AG08396 (cell line): ENCODE data around the gene RNF40.
A peak's percentile ranks its signal among the peaks of the same experiment; 100 is the strongest.

Experiments
- DNase-seq: peaks from one replicate; pipeline ENCODE4 v3.0.0; 2012; ENCODE audit warnings: low spot score, mixed read lengths

Gene RNF40

GRCh38 chr16:30761928-30762902, at the start of gene RNF40, which contains the start of gene CFAP119:
Gene RNF40 (plus strand): TSS chr16:30762322. CDS start chr16:30762546, 224 bp downstream.
Gene CFAP119 (minus strand): TSS chr16:30762062. CDS start chr16:30761748, 314 bp downstream.
- peak; percentile 100 for DNase-seq

DNA sequence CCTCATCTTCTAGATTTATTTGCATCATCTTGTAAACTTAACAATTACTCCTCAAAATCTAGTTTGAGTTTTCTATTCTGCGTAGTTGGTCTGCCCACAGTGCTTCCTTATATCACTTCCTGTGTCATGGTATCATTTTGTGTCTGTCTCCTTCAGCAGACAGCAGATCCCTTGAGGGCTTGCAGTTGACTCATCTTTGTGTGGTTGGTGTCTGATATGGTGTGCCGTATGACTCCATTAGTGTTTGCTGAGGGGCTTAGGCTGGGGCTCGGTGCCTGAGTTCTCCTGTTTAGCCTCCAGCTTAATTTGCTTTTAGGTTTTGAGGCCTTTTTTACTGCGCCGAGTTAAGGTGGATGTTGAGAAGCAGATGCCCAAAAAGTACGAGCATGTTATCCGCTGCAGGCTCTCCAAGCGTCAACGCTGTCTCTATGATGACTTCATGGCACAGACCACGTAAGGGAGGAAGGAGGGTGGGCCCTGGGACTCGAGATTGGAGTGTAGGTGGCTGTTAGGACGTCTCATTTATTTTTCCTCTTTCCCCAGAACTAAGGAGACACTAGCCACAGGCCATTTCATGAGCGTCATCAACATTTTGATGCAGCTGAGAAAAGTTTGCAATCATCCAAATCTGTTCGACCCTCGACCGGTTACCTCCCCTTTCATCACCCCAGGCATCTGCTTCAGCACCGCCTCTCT, 46.2 kb upstream of the RNF40 start:
- no peak for DNase-seq

DNA sequence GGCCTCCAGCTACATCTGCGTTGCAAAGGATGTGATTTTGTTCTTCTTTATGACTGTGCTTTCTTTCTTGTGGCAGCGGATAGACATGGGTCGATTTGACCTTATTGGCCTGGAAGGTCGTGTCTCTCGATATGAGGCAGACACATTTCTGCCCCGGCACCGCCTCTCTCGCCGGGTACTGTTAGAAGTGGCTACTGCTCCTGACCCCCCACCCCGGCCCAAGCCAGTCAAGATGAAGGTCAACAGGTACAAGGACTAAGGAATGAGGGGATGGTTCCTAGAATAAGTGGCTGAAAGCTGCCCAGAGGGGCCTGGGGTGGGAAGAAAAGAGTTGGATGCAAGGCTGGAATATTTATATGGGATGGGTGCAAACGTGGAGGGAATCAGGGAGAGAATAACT, 42.0 kb upstream of the RNF40 start:
- no peak for DNase-seq

DNA sequence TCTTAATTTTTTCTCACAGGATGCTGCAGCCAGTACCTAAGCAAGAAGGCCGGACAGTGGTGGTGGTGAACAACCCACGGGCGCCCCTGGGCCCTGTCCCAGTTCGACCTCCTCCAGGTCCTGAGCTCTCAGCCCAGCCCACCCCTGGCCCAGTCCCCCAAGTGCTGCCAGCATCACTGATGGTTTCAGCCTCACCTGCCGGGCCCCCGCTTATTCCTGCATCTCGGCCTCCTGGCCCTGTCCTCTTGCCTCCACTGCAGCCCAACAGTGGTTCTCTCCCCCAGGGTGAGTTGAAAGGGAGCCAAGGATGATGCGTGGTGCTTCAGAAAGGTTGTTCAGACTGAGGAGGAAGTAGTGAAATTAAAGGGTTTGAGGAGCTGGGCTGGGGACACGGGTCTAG, 41.4 kb upstream of the RNF40 start:
- no peak for DNase-seq

GRCh38 chr16:30721167-30721566, 41.0 kb upstream of the RNF40 start:
- no peak for DNase-seq

DNA sequence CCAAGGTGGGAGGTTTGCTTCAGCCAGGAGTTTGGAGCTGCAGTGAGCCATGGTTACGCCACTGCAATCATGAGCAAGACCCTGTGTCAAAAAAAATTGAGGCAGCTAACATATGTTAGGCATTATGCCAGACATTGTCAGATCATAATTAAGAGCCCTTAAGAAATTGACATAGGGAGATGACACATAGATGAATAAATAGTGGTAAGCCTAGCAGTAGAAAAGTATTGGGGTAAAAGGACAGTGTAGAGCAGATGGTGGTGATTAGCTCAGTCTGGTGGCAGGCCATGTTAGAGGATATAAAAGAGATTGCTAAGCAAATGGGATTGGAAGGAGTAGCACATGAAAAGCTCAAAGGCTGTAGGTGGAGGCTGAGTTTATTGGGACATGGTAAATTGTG, 40.5 kb upstream of the RNF40 start:
- no peak for DNase-seq

- no peak for DNase-seq
These were observed 39.7 kb upstream of the RNF40 start for GRCh38 chr16:30722443-30722842.

- no peak for DNase-seq
These were observed 39.2 kb upstream of the RNF40 start for GRCh38 chr16:30722916-30723315.

- DNase-seq: no peak
These were observed 38.3 kb upstream of the RNF40 start for GRCh38 chr16:30723725-30724355.

GRCh38 chr16:30724641-30725417, 37.3 kb upstream of the RNF40 start:
- no peak for DNase-seq

DNA sequence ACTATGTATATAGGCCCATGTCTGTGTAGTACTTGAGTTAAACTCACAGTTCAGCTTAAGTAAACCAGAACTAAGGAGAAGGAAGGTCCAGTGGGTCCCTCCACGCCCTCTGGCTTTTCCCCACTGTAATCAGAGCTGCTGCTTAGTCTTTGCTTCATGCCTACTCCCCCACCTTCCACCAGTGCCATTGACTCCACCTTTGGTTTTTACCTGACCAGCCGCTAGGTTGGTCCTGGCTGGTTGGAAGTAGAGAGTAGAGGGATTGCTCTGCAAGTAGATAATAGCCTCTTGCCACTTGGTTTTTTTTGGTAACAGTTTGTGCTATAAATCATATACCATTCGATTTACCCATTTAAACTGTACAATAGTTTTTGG, 36.7 kb upstream of the RNF40 start:
- DNase-seq: no peak

DNA sequence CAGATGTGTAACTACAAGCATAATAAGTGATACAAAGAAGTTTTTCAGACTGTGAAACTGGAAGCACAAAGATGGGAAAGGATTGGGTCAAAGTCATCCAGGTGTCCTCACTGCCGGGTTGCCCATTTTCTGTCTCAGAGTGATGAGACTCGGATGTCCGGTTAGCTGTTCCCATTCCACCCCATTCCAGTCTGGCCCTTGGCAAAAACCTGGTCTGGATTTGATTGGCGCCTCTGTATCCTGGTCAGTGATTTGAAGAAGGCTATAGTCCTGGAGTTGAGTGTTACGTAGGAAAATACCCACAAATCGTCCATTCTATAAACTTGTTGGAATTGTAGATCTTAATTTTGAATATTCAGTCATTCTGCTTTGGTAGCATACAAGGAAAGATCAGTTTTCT, 33.8 kb upstream of the RNF40 start:
- DNase-seq: no peak

DNA sequence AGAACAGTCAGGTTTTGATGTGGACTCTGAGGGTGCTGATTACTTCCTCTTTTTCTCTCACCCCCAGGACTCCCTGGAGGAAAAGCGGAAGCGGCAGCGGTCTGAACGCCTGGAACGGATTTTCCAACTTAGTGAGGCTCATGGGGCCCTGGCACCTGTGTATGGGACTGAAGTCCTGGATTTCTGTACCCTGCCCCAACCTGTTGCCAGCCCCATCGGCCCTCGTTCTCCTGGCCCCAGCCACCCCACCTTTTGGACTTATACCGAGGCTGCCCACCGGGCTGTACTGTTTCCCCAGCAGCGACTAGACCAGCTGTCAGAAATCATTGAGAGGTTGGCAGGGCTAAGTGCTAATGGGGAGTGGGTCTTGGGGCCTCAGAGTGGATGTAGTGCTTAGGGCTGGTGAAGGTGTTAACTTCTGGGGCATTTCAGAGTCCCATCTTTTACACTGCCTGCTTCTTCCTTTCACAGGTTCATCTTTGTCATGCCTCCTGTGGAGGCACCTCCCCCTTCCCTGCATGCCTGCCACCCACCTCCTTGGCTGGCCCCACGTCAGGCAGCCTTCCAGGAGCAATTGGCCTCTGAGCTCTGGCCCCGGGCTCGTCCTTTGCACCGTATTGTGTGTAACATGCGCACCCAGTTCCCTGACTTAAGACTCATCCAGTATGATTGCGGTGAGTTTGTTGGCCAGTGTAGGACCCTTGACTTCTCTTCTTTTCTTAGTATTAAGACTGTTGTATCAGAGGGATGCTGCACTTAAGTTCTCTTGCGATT, 33.0 kb upstream of the RNF40 start:
- DNase-seq: no peak

GRCh38 chr16:30731411-30731810, 30.7 kb upstream of the RNF40 start:
- no peak for DNase-seq

DNA sequence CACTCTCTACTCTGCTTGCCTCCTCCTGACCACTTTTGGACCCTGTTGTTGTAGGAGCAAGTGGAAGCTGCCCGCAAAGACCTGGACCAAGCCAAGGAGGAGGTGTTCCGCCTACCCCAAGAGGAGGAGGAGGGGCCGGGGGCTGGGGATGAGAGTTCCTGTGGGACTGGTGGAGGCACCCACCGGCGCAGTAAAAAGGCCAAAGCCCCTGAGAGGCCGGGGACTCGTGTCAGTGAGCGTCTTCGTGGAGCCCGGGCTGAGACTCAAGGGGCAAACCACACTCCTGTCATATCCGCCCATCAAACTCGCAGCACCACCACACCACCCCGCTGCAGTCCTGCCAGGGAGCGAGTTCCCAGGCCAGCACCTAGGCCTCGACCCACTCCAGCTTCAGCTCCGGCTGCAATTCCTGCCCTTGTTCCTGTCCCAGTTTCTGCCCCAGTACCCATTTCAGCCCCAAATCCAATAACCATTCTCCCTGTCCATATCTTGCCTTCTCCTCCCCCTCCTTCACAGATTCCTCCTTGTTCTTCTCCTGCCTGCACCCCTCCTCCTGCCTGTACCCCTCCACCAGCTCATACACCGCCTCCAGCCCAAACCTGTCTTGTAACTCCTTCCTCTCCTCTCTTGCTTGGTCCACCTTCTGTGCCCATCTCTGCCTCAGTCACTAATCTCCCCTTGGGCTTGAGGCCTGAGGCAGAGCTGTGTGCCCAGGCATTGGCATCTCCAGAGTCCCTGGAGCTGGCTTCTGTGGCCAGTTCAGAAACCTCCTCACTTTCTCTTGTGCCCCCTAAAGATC, 24.9 kb upstream of the RNF40 start:
- DNase-seq: no peak

GRCh38 chr16:30737794-30738648, 24.1 kb upstream of the RNF40 start:
- DNase-seq: no peak

DNA sequence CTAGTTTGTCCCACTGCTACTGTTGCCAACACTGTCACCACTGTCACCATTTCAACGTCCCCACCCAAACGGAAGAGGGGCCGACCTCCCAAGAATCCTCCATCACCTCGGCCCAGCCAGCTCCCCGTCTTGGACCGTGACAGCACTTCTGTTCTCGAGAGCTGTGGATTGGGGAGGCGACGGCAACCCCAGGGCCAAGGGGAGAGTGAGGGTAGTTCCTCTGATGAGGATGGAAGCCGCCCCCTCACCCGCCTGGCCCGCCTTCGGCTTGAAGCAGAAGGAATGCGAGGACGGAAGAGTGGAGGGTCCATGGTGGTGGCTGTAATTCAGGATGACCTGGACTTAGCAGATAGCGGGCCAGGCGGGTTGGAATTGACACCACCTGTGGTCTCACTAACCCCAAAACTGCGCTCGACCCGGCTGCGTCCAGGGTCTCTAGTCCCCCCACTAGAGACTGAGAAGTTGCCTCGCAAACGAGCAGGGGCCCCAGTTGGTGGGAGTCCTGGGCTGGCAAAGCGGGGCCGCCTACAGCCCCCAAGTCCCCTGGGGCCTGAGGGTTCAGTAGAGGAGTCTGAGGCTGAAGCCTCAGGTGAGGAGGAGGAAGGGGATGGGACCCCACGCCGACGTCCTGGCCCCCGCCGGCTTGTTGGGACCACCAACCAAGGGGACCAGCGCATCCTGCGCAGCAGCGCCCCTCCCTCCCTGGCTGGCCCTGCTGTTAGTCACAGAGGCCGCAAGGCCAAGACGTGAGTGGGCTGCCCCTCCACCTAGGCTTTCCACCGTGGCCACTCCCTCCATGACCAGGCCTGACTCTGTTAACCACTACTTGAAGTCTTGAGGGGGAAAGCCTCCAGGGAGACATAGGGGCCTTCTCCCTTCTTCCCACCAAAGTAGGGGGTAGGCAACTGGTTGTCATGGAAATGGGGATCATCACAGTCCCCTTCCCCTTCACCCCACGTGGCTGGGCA, 22.9 kb upstream of the RNF40 start:
- no peak for DNase-seq
